ENCODE measurements around the gene KRT25.

GRCh38 chr17:40734018-40734417 lies 21.1 kb downstream of the KRT25 start:
- no peak for TF ChIP-seq CTCF (IDR thresholded peaks at IDR 0.05)
- no peak for TF ChIP-seq POLR2A (IDR thresholded peaks at IDR 0.05)

Data from thyroid gland (tissue), 4 donors.